HTERT RPE-1 (cell line): ENCODE results near the gene CCDC106.

Experiments used
- in situ Hi-C: fragments of 300-500 bp; cut with MboI; formaldehyde crosslinking; loops from 4 replicates; pipeline ENCODE4 v1.14.3; 2020; ENCODE audit warnings: low sequenced_read_pairs

Gene CCDC106

DNA sequence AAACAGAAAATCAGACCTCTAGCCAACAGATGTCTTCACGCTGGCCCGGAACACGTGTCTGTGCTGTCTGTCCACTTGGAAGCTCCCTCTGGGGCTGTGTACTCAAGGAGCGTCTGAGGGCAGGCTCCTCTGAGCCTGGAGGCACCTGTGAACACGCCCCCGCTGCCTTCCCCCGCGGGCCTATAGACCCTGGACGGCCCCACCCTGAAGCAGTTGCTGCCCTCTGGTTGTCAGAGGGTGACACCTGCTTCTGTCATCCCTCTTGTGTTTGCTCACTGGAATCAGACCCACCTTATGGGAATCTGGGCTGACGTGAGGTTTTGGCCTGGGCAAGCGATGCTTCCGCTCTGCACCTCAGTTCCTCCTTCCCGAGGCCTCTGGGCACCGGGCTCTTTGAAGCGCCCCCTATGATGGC lies 46.2 kb downstream of the CCDC106 start:
- in situ Hi-C loops, result no loop called here

DNA sequence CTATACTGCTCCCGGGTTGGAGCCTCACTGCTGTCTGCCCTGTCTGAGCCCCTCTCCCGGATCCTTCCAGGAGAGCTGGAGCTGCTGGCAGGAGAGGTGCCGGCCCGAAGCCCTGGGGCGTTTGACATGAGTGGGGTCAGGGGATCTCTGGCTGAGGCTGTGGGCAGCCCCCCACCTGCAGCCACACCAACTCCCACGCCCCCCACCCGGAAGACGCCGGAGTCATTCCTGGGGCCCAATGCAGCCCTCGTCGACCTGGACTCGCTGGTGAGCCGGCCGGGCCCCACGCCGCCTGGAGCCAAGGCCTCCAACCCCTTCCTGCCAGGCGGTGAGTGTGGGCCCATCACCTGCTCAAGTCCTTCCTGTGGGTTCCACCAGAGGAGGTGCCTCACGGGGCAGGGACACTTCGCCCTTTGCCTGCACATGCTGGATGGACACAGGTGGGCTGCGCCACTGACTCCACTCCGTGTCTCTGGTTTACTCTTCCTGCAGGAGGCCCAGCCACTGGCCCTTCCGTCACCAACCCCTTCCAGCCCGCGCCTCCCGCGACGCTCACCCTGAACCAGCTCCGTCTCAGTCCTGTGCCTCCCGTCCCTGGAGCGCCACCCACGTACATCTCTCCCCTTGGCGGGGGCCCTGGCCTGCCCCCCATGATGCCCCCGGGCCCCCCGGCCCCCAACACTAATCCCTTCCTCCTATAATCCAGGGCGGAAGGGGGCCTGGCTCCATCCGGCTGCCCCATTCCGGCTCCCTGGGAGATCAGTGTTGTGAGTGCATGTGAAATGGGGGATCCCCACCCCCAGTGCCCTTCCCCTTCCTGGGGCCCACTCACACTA lies 46.9 kb downstream of the CCDC106 start:
- in situ Hi-C loops, result no loop called here

DNA sequence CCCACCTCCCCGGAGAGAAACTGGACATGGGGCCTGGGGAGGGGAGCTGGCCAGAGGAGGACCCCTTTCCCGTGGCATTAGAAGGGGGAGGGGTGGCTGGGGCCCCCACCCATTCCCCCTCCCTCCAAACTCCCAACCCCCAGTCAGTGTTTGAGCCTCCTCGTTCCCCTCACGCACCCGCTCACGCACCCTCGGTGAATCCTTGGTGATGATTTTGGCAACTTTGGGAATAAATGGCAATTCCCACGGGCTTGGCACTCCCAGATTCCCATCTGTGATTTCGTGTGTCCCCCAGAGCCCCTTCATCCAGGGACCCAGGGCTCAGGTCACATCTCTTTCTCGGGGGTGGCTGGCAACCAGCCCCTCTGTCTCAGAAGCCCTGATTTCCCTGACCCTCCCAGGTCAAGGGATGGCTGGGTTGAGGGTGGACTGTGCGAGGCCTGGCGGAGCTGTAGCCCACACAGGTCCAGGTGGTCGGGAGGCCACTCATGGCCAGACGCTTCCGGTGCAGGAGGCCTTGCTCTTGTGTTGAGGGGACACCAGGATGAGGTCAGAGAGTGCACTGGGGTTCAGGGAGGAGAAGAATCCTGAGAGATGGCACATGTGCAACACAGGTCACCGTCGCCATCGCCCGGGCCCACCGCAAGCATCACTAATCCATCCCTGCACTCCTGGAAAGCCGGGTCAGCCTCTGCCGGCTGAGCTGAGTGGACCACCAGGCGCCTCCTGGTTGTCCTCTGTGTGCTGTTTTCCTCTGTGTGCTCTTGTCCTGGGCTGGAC lies 47.7 kb downstream of the CCDC106 start:
- in situ Hi-C loops, result no loop called here

DNA sequence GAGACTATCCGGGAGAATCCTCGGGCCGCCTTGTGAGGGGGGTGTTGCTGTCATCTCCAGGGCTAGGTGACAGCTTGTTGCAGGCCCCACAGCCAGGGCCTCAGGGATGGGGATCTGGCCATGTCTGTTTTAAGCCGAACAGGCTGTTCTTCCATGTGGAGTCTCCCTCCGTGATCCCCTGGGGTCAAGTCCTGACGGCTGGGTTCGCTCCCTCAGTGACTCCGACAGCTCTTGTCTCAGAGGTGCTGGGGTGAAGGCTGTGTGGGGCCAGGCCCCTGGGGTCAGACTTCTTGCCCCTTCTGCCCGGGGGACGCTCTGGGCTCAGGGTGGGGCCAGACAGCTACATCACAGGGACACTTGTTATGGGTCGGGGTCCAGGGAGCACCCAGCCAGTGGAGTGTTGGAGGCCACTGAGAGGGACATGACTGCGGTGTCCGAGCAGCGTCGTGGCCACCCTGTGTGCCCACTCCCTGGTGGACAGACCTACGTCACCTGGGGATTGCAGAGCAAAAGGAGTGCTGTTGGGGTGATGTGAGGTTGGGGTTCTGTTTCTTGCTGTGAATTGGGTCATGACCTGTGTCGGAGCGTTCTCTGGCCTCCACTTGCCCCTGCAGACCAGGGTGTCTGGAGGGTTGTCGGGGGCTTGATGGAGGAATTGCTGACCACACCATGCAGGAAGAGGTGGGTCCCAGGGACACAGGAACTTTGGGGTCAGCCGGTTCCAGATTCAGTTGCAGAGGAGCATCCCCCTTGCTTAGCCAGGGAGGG lies 48.5 kb downstream of the CCDC106 start:
- in situ Hi-C loops, result no loop called here

DNA sequence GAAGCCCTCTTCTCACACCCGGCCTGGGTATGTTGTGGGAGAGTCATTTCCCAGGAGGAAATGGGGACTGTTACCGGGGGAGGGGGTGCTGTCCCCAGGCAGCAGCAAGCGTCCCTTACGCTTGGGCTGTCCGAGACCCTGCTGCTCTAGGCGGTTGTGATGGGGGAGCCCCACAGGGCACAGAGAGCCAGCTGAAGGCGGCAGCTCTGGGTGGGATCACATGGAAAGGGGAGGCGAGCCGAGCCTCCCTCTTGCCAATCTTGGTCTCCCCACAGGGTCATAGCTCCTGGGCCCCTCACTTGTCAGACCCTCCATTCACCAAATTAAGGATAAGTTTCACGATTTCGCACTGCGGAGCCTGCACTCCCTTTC lies 49.0 kb downstream of the CCDC106 start:
- in situ Hi-C loops, result no loop called here

DNA sequence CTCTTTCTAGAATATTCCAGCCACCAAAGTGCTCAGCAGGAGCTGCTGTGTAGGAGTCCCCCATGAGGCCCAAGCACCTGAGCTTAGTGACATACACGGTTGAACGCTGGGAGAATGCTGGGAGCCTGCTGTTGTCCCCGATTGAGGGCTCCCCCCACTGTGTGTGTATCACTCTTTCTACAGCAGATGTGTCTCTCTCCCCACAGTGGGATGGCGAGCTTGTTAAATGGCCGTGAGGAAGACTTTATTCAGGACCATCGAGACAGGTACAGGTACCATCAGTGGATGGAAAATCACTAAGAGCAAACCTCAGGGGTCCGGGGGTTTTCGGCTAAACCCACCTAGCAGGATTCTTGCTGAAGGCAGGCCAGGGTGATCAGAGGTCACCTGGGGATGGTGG lies 49.7 kb downstream of the CCDC106 start:
- in situ Hi-C loops, result no loop called here

DNA sequence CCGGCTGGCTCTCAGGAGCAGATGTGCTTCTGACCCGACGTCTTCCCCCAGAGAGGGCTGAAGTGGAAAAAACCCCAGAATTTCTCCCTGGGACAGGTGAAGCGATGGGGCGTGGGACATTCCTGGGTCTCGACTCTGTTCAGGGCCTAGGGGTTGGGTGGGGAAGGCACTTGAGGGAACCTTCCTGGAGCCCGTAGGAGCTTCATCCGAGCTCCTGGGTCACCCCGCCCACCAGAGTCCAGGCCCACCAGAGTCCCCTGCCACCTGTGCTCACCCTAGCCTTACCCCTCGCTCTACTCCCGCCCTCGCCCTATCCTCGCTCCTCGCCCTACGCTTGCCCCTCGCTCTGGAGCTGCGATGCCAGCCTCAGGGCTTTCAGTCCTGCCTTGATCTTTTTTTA lies 50.2 kb downstream of the CCDC106 start:
- in situ Hi-C loops, result no loop called here

DNA sequence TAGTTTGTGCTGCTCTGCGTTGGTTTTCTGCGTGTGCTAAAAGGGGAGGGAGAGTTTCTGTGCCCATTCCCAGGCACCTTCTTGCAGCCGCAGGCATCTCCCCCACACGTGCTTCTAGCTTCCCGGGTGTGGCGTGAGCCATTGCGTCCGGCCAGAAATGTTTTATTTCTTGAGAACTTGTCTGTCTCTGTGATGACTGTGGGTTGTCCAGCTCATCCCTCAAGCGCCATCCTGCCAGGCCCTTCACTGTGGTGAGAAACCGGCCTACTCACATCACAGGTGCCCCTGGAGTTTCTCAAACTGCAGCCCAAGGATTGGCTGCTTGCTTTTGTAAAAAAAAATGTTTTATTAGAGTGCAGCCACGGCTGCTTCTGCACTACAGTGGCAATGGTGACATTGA lies 51.2 kb downstream of the CCDC106 start:
- in situ Hi-C loops, result no loop called here

DNA sequence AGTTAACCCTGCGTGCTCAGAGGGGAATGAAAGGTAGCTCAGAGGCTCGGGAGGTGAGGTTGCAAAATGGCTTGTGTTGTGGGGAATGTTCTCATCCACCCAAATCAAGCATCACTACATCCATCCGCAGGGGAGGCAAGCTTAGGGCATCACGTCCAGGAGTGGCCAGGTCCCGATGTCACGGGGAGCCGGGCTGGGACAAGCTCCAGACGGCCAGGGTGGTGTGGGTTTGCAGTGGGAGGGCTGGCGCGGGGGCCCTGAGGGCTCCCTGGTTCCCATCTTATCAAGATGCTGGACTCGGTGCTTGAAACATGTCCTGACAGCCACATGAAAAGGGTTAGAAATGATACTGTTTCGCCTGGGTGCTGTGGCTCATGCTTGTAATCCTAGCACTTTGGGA lies 52.8 kb downstream of the CCDC106 start:
- in situ Hi-C loops, result no loop called here

DNA sequence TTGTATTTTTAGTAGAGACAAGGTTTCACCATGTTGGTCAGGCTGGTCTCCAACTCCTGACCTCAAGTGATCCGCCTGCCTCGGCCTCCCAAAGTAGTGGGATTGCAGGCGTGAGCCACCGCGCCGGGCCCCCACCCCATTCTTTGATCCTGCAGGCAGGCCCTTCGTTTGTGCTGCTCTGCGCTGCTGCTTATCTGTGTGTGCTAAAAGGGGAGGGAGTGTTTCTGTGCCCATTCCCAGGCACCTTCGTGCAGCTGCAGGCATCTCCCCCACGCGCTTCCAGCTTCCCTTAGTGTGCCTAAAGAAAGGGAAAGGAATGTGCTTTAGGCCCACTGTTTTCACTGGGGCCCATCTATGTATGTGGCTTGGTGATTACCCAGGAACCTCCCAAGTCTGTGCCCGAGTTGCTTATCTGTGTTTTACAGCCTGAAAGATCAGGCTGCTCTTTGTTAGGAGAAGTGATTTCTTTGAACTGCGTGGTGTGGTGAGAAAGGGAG lies 54.2 kb downstream of the CCDC106 start:
- in situ Hi-C loops, result no loop called here
